GM12878 (cell line): ENCODE data around the gene POLR2F. TPM values are rescaled to one million over a fixed set of nuclear protein-coding genes. Genes with fewer than 3 reads are reported as not detected.

ENCODE experiments used
- ATAC-seq: fragments of 200-7000 bp; cut with Tn5 transposase; 3 replicates; pipeline ENCODE4 v1.9.1; 2020; ENCODE audit warnings: mild to moderate bottlenecking, moderate library complexity
- BruUV-seq: library from RNA; stranded (reverse); fragments of 400-500 nt; replicated peaks from 2 replicates; lab custom pipeline; 2021; lab: Mats Ljungman, UMichigan
- CTCF ChIA-PET: fragments of 300-600 bp; sonication (Branson Sonifier 250); formaldehyde crosslinking; extraction: SDS; loops from one replicate; lab custom pipeline; 2021; ENCODE audit warnings: inconsistent platforms; lab: Yijun Ruan, JAX
- POLR2A ChIA-PET: fragments of 350-600 bp; formaldehyde crosslinking; extraction: SDS; loops from one replicate; lab custom pipeline; 2021; ENCODE audit warnings: inconsistent platforms; lab: Charles Lee
- RAD21 ChIA-PET: fragments of 300-600 bp; sonication (Branson Sonifier 250); formaldehyde crosslinking; loops from one replicate; lab custom pipeline; 2023; ENCODE audit warnings: antibody characterized with exemption; ENCODE audit not compliant: unreplicated experiment; lab: Charles Lee
- SMC1A ChIA-PET: fragments of 300-600 bp; sonication (Branson Sonifier 250); formaldehyde crosslinking; loops from one replicate; lab custom pipeline; 2023; ENCODE audit not compliant: unreplicated experiment, uncharacterized antibody; lab: Charles Lee
- DNase-seq: peaks from one replicate; pipeline ENCODE4 v3.0.0-alpha.2; 2011; ENCODE audit warnings: low read depth, low spot score
- FAIRE-seq: peaks from 3 replicates; lab custom pipeline; 2011; peaks lifted over from hg19 to GRCh38; lab: Jason Lieb, UNC
- H2AFZ ChIP-seq: 2 replicates; pipeline ENCODE4 v1.6.0; 2011; ENCODE audit warnings: low read depth, low read length, control low read depth; ENCODE audit not compliant: control insufficient read depth
- H3K27ac ChIP-seq: 2 replicates; pipeline ENCODE4 v1.5.1; 2011; ENCODE audit warnings: control low read depth; ENCODE audit not compliant: control insufficient read depth, insufficient read depth
- H3K27me3 ChIP-seq, 2 experiments: replicated peaks in 1 of 2; 2 replicates each; pipeline versions ENCODE4 v1.6.0 to v1.6.1; 2011; ENCODE audit warnings: low read length in 1 of 2; ENCODE audit not compliant: control insufficient read depth in 2 of 2, insufficient read depth in 2 of 2
- H3K36me3 ChIP-seq, 2 experiments: 2 replicates each; pipeline ENCODE4 v1.5.1; 2011; ENCODE audit warnings: low read length in 1 of 2; ENCODE audit not compliant: control insufficient read depth in 2 of 2, insufficient read depth in 2 of 2
- H3K4me1 ChIP-seq: 2 replicates; pipeline ENCODE4 v1.6.1; 2011; ENCODE audit warnings: mild to moderate bottlenecking, low read length, moderate library complexity, mixed read lengths; ENCODE audit not compliant: control insufficient read depth, insufficient read depth
- H3K4me2 ChIP-seq: 2 replicates; pipeline ENCODE4 v1.6.0; 2011; ENCODE audit warnings: control low read depth; ENCODE audit not compliant: control insufficient read depth, insufficient read depth
- H3K4me3 ChIP-seq: fragments of 200-600 bp; sonication (generic); 2 replicates; pipeline ENCODE4 v1.5.1; 2016
- H3K79me2 ChIP-seq: 2 replicates; pipeline ENCODE4 v1.6.0; 2011; ENCODE audit warnings: low read length; ENCODE audit not compliant: control insufficient read depth, insufficient read depth
- H3K9ac ChIP-seq: 2 replicates; pipeline ENCODE4 v1.8.0; 2011; ENCODE audit warnings: low read length, control low read depth, mixed read lengths; ENCODE audit not compliant: control insufficient read depth, insufficient read depth
- H3K9me3 ChIP-seq: replicated peaks from 3 replicates; pipeline ENCODE4 v1.5.1; 2011; ENCODE audit warnings: mild to moderate bottlenecking, low read length; ENCODE audit not compliant: control insufficient read depth, insufficient read depth
- H4K20me1 ChIP-seq: 2 replicates; pipeline ENCODE4 v1.6.0; 2011; ENCODE audit not compliant: control insufficient read depth, insufficient read depth
- ESRRA ChIP-seq: IDR thresholded peaks from 2 replicates; pipeline ENCODE4 v1.6.1; 2012; ENCODE audit warnings: mild to moderate bottlenecking, low read length, improper control_type of control experiment
- IRF5 ChIP-seq: fragments of 450-650 bp; IDR thresholded peaks from 2 replicates; pipeline ENCODE4 v1.6.1; 2017; ENCODE audit warnings: borderline replicate concordance
- POLR2AphosphoS5 ChIP-seq: IDR thresholded peaks from 2 replicates; pipeline ENCODE4 v1.6.1; 2011; ENCODE audit warnings: mild to moderate bottlenecking, low read length, inconsistent platforms
- POU2F2 ChIP-seq: IDR thresholded peaks from 3 replicates; pipeline ENCODE4 v1.6.1; 2011; ENCODE audit warnings: low read depth, mild to moderate bottlenecking, low read length, borderline replicate concordance
- RBBP5 ChIP-seq: fragments of 200-600 bp; sonication (generic); conservative IDR thresholded peaks from 2 replicates; pipeline ENCODE4 v1.6.1; 2016
- RELA ChIP-seq: fragments of 450-650 bp; IDR thresholded peaks from 2 replicates; pipeline ENCODE4 v1.8.0; 2014; ENCODE audit warnings: borderline replicate concordance; ENCODE audit not compliant: partially characterized antibody
- SP1 ChIP-seq: IDR thresholded peaks from one replicate; pipeline ENCODE4 v1.6.1; 2011; ENCODE audit warnings: low read depth, low read length
- YBX1 ChIP-seq: fragments of 450-650 bp; IDR thresholded peaks from 2 replicates; pipeline ENCODE4 v1.6.1; 2016; ENCODE audit warnings: antibody characterized with exemption
- YY1 ChIP-seq: IDR thresholded peaks from 2 replicates; pipeline ENCODE4 v1.6.1; 2011; ENCODE audit warnings: low read depth, mild to moderate bottlenecking, low read length
- ZNF217 ChIP-seq: fragments of 450-650 bp; IDR thresholded peaks from 2 replicates; pipeline ENCODE4 v1.6.1; 2017; ENCODE audit warnings: antibody characterized with exemption, mild to moderate bottlenecking
- ZNF622 ChIP-seq: fragments of 450-650 bp; IDR thresholded peaks from 2 replicates; pipeline ENCODE4 v1.6.1; 2017; ENCODE audit warnings: mild to moderate bottlenecking, inconsistent platforms
- WGBS: methylation state at CpG from one replicate; pipeline ENCODE4 v1.1.6; 2016; ENCODE audit warnings: low lambda C conversion rate; ENCODE audit not compliant: insufficient replicate concordance, insufficient coverage; ENCODE audit errors: missing lambda C conversion rate; 5-methylcytosine and 5-hydroxymethylcytosine counted together
- in situ Hi-C: fragments of 300-500 bp; cut with MboI; formaldehyde crosslinking; loops from 9 replicates; pipeline ENCODE4 v1.14.3; 2018; ENCODE audit warnings: mixed read lengths
- intact Hi-C: fragments of 100-400 bp; cut with micrococcal nuclease; formaldehyde crosslinking; loops from one replicate; pipeline ENCODE4 v1.14.2; 2022; ENCODE audit not compliant: unreplicated experiment
- polyA plus RNA-seq, 11 experiments: library from polyadenylated mRNA; depleted of rRNA in 4 of 11; unstranded in 6 of 11; stranded (reverse) in 5 of 11; fragments of >200 nt; fragmentation: Nextera tagmentation in 4 of 11; fragmentation: Illumina TruSeq in 1 of 11; extraction: Ambion mirVana in 4 of 11; extraction: Trizol in 1 of 11; gene quantifications; 1 replicate in 1 of 11; 2 replicates in 10 of 11; pipeline versions ENCODE4 v1.2.1 to v1.2.3, GENCODE V29; 2011 to 2016; ENCODE audit warnings: inconsistent platforms in 2 of 11, missing spikeins in 2 of 11, low read depth in 1 of 11
- total RNA-seq, 4 experiments: library from RNA; depleted of rRNA in 3 of 4; stranded (reverse); fragments of >200 nt in 3 of 4; fragmentation: Illumina TruSeq in 1 of 4; extraction: Trizol in 1 of 4; gene quantifications; 2 replicates each; pipeline versions ENCODE4 v1.2.1 to v1.2.3, GENCODE V29; 2013 to 2021
- TF ChIP-seq, protein P1 (sequence below): fragments of 450-650 bp; IDR thresholded peaks from 2 replicates; pipeline ENCODE4 v1.6.1; 2017; ENCODE audit warnings: low read depth, mild to moderate bottlenecking, moderate library complexity
- TF ChIP-seq, protein P2 (sequence below): IDR thresholded peaks from 2 replicates; pipeline ENCODE4 v1.6.1; 2011; ENCODE audit warnings: low read depth, mild to moderate bottlenecking, low read length, moderate library complexity, borderline replicate concordance; ENCODE audit errors: extremely low read depth
- TF ChIP-seq, protein P3 (sequence below): fragments of 450-650 bp; IDR thresholded peaks from 2 replicates; pipeline ENCODE4 v1.6.1; 2016; ENCODE audit warnings: mild to moderate bottlenecking, moderate library complexity, borderline replicate concordance

Gene POLR2F
- total and polyA plus RNA-seq, 10 of the 15 experiments (the other 5 are each of a cell fraction or from before 2014, with no cell fraction given) = 71.9 to 218 (median 100.0) TPM

DNA sequence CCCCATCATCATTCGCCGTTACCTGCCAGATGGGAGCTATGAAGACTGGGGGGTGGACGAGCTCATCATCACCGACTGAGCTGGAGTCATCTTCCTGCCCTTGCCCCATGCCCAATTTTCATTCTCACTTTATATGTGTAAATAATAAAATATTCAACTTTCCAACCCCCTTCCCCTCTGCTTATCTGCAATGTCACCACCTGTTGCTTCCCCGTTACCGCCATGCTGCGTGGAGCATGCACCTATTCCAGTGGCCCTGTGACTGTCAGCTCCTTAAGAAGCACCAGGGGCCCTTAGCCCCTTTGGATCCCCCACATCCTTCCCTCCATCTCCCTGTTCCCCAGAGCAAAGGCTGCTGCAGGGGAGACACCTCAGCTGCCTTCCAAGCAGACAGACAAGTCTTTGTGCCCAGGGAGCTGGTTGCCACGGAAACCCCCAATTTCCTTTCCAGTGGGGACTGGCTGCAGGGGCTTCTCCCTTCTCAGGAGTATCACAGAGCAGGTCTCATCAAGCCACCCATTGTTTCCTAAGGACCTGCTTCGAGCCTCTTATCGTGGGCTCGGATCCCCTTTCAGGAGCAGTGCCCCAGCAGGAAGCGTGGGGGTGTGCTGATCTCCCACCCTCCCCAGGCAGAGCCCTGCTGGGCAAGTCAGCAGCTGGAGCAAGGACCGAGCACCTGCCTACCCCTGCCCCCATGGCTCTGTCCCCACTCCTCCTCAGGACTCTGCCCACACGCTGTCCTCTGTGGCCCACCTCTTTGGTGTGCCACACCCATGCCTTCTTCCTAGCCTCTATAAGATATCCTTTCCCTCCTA lies 14.3 kb downstream of the POLR2F start:
- Histone ChIP-seq H3K36me3 (peaks cover 17 to 19% of the 10 kb centered on the region in 2 experiments; a peak in 3 of 4 replicates), H3K9ac (no peak overlapping the region), H2AFZ (no peak overlapping the region), H3K27ac (no peak overlapping the region), H3K79me2 (no peaks in the 10 kb centered on the region), H3K4me2 (no peak overlapping the region), H3K4me3 (no peak overlapping the region), H3K4me1 (no peaks in the 10 kb centered on the region), H3K9me3 (no peaks in the 10 kb centered on the region), H4K20me1 (no peaks in the 10 kb centered on the region; the same call in 1 of the 2 replicates), H3K27me3 (no peaks in the 10 kb centered on the region)
- intact Hi-C loops (loop anchor here (5.0 kb wide), 1 partner anchor 61 kb away; the partner anchor contains the start of gene MICALL1), in situ Hi-C loops (no loop called here)
- no peak for DNase-seq
- CTCF ChIA-PET = interaction anchor here (1.8 to 6.1 kb wide), 3 partner anchors 14 to 150 kb away, joined by 4 to 59 read pairs (median 42); partner anchors contain the start of genes C22orf23, MICALL1 and POLR2F
- 91% methylated on average over 14 of the region's 14 CpGs for WGBS
- SMC1A ChIA-PET = interaction anchor here (0.6 kb wide), 1 partner anchor 14 kb away, joined by 3 read pairs; the partner anchor contains the start of genes C22orf23 and POLR2F
- BruUV-seq = no TSS peak
- RAD21 ChIA-PET = no interaction called here
- FAIRE-seq = no peak
- ATAC-seq = no peak
- POLR2A ChIA-PET = interaction anchor here (0.6 kb wide), 1 partner anchor 18 kb away, joined by 3 read pairs; no protein-coding TSS in a partner anchor
- TF ChIP-seq ZNF217 (no peak), RELA (no peak), IRF5 (no peak), ESRRA (no peak), YY1 (no peak), SP1 (no peak), YBX1 (no peak), POU2F2 (no peak), POLR2AphosphoS5 (no peak), ZNF622 (no peak), RBBP5 (no peak)
- TF ChIP-seq, protein P1, sequence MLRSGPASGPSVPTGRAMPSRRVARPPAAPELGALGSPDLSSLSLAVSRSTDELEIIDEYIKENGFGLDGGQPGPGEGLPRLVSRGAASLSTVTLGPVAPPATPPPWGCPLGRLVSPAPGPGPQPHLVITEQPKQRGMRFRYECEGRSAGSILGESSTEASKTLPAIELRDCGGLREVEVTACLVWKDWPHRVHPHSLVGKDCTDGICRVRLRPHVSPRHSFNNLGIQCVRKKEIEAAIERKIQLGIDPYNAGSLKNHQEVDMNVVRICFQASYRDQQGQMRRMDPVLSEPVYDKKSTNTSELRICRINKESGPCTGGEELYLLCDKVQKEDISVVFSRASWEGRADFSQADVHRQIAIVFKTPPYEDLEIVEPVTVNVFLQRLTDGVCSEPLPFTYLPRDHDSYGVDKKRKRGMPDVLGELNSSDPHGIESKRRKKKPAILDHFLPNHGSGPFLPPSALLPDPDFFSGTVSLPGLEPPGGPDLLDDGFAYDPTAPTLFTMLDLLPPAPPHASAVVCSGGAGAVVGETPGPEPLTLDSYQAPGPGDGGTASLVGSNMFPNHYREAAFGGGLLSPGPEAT = no peak
- TF ChIP-seq, protein P2, sequence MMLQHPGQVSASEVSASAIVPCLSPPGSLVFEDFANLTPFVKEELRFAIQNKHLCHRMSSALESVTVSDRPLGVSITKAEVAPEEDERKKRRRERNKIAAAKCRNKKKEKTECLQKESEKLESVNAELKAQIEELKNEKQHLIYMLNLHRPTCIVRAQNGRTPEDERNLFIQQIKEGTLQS = no peak
- TF ChIP-seq, protein P3, sequence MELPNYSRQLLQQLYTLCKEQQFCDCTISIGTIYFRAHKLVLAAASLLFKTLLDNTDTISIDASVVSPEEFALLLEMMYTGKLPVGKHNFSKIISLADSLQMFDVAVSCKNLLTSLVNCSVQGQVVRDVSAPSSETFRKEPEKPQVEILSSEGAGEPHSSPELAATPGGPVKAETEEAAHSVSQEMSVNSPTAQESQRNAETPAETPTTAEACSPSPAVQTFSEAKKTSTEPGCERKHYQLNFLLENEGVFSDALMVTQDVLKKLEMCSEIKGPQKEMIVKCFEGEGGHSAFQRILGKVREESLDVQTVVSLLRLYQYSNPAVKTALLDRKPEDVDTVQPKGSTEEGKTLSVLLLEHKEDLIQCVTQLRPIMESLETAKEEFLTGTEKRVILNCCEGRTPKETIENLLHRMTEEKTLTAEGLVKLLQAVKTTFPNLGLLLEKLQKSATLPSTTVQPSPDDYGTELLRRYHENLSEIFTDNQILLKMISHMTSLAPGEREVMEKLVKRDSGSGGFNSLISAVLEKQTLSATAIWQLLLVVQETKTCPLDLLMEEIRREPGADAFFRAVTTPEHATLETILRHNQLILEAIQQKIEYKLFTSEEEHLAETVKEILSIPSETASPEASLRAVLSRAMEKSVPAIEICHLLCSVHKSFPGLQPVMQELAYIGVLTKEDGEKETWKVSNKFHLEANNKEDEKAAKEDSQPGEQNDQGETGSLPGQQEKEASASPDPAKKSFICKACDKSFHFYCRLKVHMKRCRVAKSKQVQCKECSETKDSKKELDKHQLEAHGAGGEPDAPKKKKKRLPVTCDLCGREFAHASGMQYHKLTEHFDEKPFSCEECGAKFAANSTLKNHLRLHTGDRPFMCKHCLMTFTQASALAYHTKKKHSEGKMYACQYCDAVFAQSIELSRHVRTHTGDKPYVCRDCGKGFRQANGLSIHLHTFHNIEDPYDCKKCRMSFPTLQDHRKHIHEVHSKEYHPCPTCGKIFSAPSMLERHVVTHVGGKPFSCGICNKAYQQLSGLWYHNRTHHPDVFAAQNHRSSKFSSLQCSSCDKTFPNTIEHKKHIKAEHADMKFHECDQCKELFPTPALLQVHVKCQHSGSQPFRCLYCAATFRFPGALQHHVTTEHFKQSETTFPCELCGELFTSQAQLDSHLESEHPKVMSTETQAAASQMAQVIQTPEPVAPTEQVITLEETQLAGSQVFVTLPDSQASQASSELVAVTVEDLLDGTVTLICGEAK = no peak
